Endothelial cell of umbilical vein (primary cell): ENCODE measurements around the gene SLFN13.

Experiments used
- EZH2 ChIP-seq: IDR thresholded peaks from 2 replicates; pipeline ENCODE4 v1.6.1; 2012; ENCODE audit warnings: borderline replicate concordance, low read depth, mild to moderate bottlenecking, moderate library complexity, low read length, inconsistent platforms; ENCODE audit not compliant: severe bottlenecking
- GATA2 ChIP-seq: IDR thresholded peaks from 2 replicates; pipeline ENCODE4 v1.7.0; 2011; ENCODE audit warnings: low read depth, mild to moderate bottlenecking, moderate library complexity, mixed read lengths, low read length; ENCODE audit not compliant: insufficient read length, insufficient read depth
- POLR2A ChIP-seq: IDR thresholded peaks from 2 replicates; pipeline ENCODE4 v1.6.1; 2012; ENCODE audit warnings: low read depth, mild to moderate bottlenecking, control low read depth, low read length
- POLR2AphosphoS5 ChIP-seq: IDR thresholded peaks from 2 replicates; pipeline ENCODE4 v1.6.1; 2012; ENCODE audit warnings: low read depth, mild to moderate bottlenecking, control low read depth, low read length, moderate library complexity; ENCODE audit not compliant: insufficient read depth
- TF ChIP-seq, protein P1 (sequence below), 2 donors: IDR thresholded peaks; 1 replicate in 1 of 2; 2 replicates in 1 of 2; pipeline ENCODE4 v1.5.1; 2011; ENCODE audit warnings: low read length in 2 of 2, mild to moderate bottlenecking in 2 of 2, moderate library complexity in 2 of 2, control low read depth in 1 of 2, inconsistent platforms in 1 of 2, low read depth in 1 of 2; ENCODE audit not compliant: insufficient read depth in 1 of 2; ENCODE audit errors: extremely low read depth in 1 of 2
- TF ChIP-seq, protein P2 (sequence below): IDR thresholded peaks from 2 replicates; pipeline ENCODE4 v1.6.1; 2011; ENCODE audit not compliant: insufficient read depth, insufficient read length

- TF ChIP-seq POLR2AphosphoS5, result no peak
- TF ChIP-seq, protein P1, sequence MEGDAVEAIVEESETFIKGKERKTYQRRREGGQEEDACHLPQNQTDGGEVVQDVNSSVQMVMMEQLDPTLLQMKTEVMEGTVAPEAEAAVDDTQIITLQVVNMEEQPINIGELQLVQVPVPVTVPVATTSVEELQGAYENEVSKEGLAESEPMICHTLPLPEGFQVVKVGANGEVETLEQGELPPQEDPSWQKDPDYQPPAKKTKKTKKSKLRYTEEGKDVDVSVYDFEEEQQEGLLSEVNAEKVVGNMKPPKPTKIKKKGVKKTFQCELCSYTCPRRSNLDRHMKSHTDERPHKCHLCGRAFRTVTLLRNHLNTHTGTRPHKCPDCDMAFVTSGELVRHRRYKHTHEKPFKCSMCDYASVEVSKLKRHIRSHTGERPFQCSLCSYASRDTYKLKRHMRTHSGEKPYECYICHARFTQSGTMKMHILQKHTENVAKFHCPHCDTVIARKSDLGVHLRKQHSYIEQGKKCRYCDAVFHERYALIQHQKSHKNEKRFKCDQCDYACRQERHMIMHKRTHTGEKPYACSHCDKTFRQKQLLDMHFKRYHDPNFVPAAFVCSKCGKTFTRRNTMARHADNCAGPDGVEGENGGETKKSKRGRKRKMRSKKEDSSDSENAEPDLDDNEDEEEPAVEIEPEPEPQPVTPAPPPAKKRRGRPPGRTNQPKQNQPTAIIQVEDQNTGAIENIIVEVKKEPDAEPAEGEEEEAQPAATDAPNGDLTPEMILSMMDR (IDR thresholded peaks at IDR 0.05; ENCODE audit: extremely low read depth in 1 of 2, insufficient read depth in 1 of 2, low read depth in 1 of 2, low read length in 2 of 2), result no peak
- TF ChIP-seq POLR2A, result no peak
- no peak for TF ChIP-seq EZH2
- TF ChIP-seq GATA2, result no peak
- TF ChIP-seq, protein P2, sequence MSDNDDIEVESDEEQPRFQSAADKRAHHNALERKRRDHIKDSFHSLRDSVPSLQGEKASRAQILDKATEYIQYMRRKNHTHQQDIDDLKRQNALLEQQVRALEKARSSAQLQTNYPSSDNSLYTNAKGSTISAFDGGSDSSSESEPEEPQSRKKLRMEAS, result no peak
Measured at GRCh38 chr17:35468475-35468874, 19.9 kb upstream of the SLFN13 start.
